Suprapubic skin (tissue), 3 donors: Measurements from ENCODE around the gene PHEX.

ENCODE experiments used
- EP300 ChIP-seq: sonication (generic); formaldehyde crosslinking; IDR thresholded peaks from one replicate; pipeline ENCODE4 v1.6.1; 2017; ENCODE audit warnings: antibody characterized with exemption
- TF ChIP-seq, protein P1 (sequence below), 2 donors: fragments of 200-600 bp in 1 of 2; fragments of 450-650 bp in 1 of 2; sonication (generic) in 1 of 2; IDR thresholded peaks; one replicate each; pipeline ENCODE4 v1.5.1; 2016 to 2019; ENCODE audit warnings: antibody characterized with exemption in 2 of 2, mild to moderate bottlenecking in 1 of 2, moderate library complexity in 1 of 2

DNA sequence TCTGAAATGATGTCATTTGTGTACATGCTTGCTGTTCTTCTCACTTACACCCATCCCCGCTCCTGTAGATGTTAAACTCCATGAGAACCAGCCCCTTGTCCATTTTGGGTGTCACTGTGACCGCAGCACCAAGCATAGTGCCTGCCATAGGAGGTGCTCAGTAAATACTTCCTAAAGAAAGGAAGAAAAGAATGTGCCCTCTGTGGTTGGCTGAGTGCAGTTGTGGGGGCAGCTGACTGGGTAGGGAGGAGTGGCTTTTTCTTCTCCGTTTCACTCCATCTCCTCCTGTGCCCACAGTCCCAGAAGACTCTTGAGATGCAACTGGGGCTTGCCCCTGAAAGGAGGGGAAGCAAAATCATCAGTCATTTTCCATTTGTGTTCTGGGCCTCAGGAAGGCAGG is 25.5 kb downstream of the PHEX start:
- TF ChIP-seq, protein P1, sequence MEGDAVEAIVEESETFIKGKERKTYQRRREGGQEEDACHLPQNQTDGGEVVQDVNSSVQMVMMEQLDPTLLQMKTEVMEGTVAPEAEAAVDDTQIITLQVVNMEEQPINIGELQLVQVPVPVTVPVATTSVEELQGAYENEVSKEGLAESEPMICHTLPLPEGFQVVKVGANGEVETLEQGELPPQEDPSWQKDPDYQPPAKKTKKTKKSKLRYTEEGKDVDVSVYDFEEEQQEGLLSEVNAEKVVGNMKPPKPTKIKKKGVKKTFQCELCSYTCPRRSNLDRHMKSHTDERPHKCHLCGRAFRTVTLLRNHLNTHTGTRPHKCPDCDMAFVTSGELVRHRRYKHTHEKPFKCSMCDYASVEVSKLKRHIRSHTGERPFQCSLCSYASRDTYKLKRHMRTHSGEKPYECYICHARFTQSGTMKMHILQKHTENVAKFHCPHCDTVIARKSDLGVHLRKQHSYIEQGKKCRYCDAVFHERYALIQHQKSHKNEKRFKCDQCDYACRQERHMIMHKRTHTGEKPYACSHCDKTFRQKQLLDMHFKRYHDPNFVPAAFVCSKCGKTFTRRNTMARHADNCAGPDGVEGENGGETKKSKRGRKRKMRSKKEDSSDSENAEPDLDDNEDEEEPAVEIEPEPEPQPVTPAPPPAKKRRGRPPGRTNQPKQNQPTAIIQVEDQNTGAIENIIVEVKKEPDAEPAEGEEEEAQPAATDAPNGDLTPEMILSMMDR (IDR thresholded peaks at IDR 0.05) = no peak
- no peak for TF ChIP-seq EP300
